Chondrocyte (in vitro differentiated cells): ENCODE results near the gene LMO7. TPM values are rescaled to one million over a fixed set of nuclear protein-coding genes. Genes with fewer than 3 reads are reported as not detected.

ENCODE experiments used
- DNase-seq: peaks from one replicate; pipeline ENCODE4 v3.0.0; 2021; ENCODE audit warnings: mixed read lengths, low spot score
- H3K27ac Mint-ChIP-seq: one replicate; pipeline ENCODE4 v1.8.0; 2021; ENCODE audit warnings: mild to moderate bottlenecking, moderate library complexity, mixed read lengths; ENCODE audit not compliant: unreplicated experiment
- H3K27me3 Mint-ChIP-seq: 2 replicates; pipeline ENCODE4 v1.8.0; 2021; ENCODE audit warnings: low read depth, mixed read lengths
- H3K36me3 Mint-ChIP-seq: 2 replicates; pipeline ENCODE4 v1.8.0; 2021; ENCODE audit warnings: low read depth, mixed read lengths
- H3K4me1 Mint-ChIP-seq: 2 replicates; pipeline ENCODE4 v1.8.0; 2021; ENCODE audit warnings: low read depth, mild to moderate bottlenecking, mixed read lengths
- H3K4me3 Mint-ChIP-seq: one replicate; pipeline ENCODE4 v1.8.0; 2021; ENCODE audit warnings: mild to moderate bottlenecking, moderate library complexity, mixed read lengths; ENCODE audit not compliant: unreplicated experiment
- H3K9me3 Mint-ChIP-seq: 2 replicates; pipeline ENCODE4 v1.8.0; 2021; ENCODE audit warnings: low read depth, mixed read lengths
- CTCF ChIP-seq: fragments of 200-600 bp; sonication (generic); IDR thresholded peaks from 2 replicates; pipeline ENCODE4 v1.5.0; 2021; ENCODE audit warnings: antibody characterized with exemption, mild to moderate bottlenecking, moderate library complexity
- total RNA-seq: library from RNA; stranded (reverse); gene quantifications from 3 replicates; pipeline ENCODE4 v1.2.1, GENCODE V29; 2021

LMO7 gene
- total RNA-seq, 1 donor from 2014 or later: 199 TPM

- Mint-ChIP-seq H3K27ac (no peak overlapping the region), H3K36me3 (peaks cover 19% of the 10 kb centered on the region), H3K4me3 (no peak overlapping the region), H3K9me3 (no peaks in the 10 kb centered on the region), H3K27me3 (no peaks in the 10 kb centered on the region), H3K4me1 (peaks cover 19% of the 10 kb centered on the region)
- TF ChIP-seq CTCF: no peak
- no peak for DNase-seq
Observed at GRCh38 chr13:75860935-75861334, 224.8 kb downstream of the LMO7 start.

GRCh38 chr13:75861786-75862185 is 225.7 kb downstream of the LMO7 start:
- H3K9me3 Mint-ChIP-seq: no peaks in the 10 kb centered on the region
- no peak for TF ChIP-seq CTCF
- peaks cover 16% of the 10 kb centered on the region for H3K36me3 Mint-ChIP-seq
- no peak overlapping the region for H3K27ac Mint-ChIP-seq
- DNase-seq: no peak
- no peaks in the 10 kb centered on the region for H3K27me3 Mint-ChIP-seq
- peaks cover 19% of the 10 kb centered on the region for H3K4me1 Mint-ChIP-seq
- no peak overlapping the region for H3K4me3 Mint-ChIP-seq

- Mint-ChIP-seq H3K27ac (peak overlapping the region; percentile 6), H3K27me3 (no peaks in the 10 kb centered on the region), H3K4me3 (no peak overlapping the region), H3K4me1 (peaks cover 23% of the 10 kb centered on the region), H3K36me3 (peaks cover 14% of the 10 kb centered on the region), H3K9me3 (no peaks in the 10 kb centered on the region)
- TF ChIP-seq CTCF: no peak
- DNase-seq: no peak
Observed at GRCh38 chr13:75864718-75865117, 228.6 kb downstream of the LMO7 start.

GRCh38 chr13:75867379-75868117 is 231.4 kb downstream of the LMO7 start:
- DNase-seq: no peak
- no peak overlapping the region for H3K4me3 Mint-ChIP-seq
- no peaks in the 10 kb centered on the region for H3K27me3 Mint-ChIP-seq
- no peaks in the 10 kb centered on the region for H3K36me3 Mint-ChIP-seq
- TF ChIP-seq CTCF: no peak
- no peak overlapping the region for H3K27ac Mint-ChIP-seq
- peaks cover 19% of the 10 kb centered on the region for H3K4me1 Mint-ChIP-seq
- peaks cover 2% of the 10 kb centered on the region for H3K9me3 Mint-ChIP-seq

GRCh38 chr13:75869981-75870380 is 233.9 kb downstream of the LMO7 start:
- no peaks in the 10 kb centered on the region for H3K36me3 Mint-ChIP-seq
- H3K27ac Mint-ChIP-seq: no peak overlapping the region
- no peaks in the 10 kb centered on the region for H3K27me3 Mint-ChIP-seq
- DNase-seq: no peak
- H3K4me3 Mint-ChIP-seq: no peak overlapping the region
- no peak for TF ChIP-seq CTCF
- H3K9me3 Mint-ChIP-seq: peaks cover 2% of the 10 kb centered on the region
- peaks cover 6% of the 10 kb centered on the region for H3K4me1 Mint-ChIP-seq
